DOHH2 (cell line): ENCODE data around the gene SCLT1.

Experiments used
- EZH2phosphoT487 ChIP-seq: fragments of 200-600 bp; sonication (generic); IDR thresholded peaks from 2 replicates; pipeline ENCODE4 v1.6.1; 2017; ENCODE audit warnings: borderline replicate concordance, mild to moderate bottlenecking, antibody characterized with exemption, low read length, moderate library complexity, mixed read lengths
- TF ChIP-seq, protein P1 (sequence below): fragments of 200-600 bp; sonication (generic); IDR thresholded peaks from one replicate; pipeline ENCODE4 v1.5.1; 2014; ENCODE audit warnings: antibody characterized with exemption, mild to moderate bottlenecking, low read depth, low read length; ENCODE audit not compliant: poor library complexity, severe bottlenecking

DNA sequence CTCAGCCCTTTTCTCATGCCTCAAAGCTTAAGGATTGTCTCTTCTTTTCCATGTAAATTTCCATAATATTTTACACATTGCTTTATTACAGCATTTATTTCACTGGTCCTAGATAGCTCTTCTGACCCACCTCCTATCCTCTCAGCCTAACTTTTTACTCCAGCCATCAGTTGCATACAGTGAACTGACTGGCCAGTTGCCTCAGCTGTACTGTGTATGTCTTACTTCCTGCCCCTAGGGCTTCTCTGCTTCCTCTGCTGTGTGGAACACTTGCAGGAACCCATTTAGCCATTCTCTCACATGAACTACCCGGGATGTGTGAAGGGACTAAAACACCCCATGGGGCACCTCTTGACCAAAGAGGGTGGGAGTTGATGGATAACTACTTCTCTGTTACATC, 20.6 kb upstream of the SCLT1 start:
- TF ChIP-seq, protein P1, sequence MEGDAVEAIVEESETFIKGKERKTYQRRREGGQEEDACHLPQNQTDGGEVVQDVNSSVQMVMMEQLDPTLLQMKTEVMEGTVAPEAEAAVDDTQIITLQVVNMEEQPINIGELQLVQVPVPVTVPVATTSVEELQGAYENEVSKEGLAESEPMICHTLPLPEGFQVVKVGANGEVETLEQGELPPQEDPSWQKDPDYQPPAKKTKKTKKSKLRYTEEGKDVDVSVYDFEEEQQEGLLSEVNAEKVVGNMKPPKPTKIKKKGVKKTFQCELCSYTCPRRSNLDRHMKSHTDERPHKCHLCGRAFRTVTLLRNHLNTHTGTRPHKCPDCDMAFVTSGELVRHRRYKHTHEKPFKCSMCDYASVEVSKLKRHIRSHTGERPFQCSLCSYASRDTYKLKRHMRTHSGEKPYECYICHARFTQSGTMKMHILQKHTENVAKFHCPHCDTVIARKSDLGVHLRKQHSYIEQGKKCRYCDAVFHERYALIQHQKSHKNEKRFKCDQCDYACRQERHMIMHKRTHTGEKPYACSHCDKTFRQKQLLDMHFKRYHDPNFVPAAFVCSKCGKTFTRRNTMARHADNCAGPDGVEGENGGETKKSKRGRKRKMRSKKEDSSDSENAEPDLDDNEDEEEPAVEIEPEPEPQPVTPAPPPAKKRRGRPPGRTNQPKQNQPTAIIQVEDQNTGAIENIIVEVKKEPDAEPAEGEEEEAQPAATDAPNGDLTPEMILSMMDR = no peak
- no peak for TF ChIP-seq EZH2phosphoT487
